NCI-H446 treated with DMSO at 0.1 percent for 48 hours (cell line): ENCODE results near the gene CSRP1.

Experiments used
- DNase-seq: peaks from one replicate; lab custom pipeline; 2025; lab: John Stamatoyannopoulos, UW

The CSRP1 gene

DNA sequence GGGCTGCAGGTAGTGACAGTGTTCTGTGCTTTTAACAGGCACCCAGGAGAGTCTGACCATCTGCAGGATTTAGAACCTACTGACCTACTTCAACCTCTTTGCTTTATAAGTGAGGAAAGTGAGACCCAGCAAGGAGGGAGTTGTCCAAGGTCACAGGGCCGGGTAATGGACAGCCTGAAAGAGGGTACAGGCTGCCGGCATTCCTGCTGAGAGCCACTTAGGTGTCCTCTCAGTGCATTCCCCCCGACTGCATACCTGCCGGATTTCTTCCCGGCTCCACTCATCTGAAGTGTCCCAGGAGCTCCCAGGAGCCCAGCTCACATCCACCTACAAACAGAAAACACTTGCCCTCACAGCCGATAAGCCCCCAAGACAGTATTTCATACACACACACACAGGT lies 51.8 kb downstream of the CSRP1 start:
- DNase-seq, result no peak

DNA sequence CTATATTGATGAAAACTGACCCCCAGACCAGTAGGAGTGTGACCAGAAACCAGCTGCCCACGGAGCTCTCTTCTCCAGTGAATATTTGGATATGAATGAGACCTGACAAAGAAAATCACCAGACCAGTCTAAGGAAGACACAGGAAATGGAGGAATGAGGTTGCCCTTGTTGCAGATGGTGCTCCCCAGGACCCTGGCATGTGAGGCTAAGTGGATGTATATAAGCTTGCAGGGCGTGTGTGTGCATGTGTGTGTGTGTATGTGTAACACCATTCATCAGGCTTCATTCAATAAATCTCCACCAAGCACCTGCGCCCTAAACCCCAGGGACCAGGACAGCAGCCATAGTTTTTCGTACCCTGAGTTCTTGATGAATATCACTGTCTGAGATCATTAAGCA lies 52.3 kb downstream of the CSRP1 start:
- DNase-seq, result no peak

DNA sequence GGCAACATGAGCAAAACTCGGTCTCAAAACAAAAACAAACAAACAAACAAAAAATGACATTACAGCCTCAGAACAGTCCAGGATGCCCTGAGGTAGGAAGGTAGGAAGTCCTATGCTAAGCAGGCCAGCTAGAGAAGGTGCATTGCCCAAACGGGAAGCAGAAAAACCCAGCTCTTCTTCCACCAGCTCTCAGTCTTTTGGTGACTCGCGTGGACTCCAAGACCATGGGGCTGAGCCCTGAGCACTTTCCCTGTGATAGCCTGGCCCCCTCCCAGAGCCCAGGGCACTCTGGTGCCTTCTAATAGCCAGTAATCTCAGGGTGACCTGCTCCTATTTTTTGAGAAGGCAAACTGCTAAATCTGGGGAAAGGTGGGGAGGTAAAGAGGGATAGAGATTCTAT lies 54.1 kb downstream of the CSRP1 start:
- no peak for DNase-seq

DNA sequence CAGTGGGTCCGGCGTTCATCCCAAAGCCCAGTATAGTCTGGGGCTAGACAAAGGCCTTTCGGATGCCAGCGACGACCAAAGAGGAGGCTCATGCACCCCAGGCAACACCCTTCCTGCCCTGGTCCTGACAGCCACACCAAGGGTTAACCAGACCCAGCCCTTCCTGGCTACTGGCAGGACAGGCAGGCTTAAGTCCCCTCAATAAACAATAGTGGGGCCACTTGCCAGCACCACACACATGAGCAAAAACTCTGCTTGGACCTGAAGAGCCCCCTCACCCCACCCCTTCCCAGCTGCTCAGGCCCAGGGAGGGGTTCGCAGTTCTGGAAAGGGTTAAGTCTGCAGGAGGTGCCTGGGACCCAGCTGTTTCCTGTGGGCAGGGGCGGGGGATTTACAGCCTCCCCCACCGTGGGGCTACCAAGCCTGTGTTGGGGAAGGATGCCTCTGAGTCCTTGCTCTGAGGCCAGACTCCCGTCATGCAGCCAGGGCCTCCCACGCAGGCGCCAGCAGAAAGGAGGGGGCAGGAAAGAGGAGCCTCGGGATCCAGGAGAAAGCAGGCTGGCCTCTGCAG lies 56.1 kb downstream of the CSRP1 start:
- DNase-seq, result no peak

DNA sequence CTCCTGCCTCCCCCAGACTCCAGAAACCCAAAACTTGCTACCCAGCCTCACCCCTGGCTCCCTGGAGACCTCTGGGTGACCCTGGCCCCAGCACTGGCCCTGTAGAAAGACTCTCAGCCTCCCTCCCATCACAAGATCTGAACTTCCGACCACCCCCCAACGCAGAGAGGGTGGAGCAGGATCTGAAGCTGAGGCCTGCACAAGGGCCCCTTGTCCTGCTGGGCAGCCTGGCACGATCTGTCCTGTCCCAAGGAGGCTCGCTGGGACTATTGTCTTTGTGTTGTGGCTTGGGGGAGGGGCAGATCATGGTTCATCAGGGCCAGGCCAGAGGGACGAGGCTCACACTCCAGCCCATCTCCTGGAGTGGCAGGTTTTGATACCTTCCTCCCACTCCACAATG lies 57.9 kb downstream of the CSRP1 start:
- no peak for DNase-seq

DNA sequence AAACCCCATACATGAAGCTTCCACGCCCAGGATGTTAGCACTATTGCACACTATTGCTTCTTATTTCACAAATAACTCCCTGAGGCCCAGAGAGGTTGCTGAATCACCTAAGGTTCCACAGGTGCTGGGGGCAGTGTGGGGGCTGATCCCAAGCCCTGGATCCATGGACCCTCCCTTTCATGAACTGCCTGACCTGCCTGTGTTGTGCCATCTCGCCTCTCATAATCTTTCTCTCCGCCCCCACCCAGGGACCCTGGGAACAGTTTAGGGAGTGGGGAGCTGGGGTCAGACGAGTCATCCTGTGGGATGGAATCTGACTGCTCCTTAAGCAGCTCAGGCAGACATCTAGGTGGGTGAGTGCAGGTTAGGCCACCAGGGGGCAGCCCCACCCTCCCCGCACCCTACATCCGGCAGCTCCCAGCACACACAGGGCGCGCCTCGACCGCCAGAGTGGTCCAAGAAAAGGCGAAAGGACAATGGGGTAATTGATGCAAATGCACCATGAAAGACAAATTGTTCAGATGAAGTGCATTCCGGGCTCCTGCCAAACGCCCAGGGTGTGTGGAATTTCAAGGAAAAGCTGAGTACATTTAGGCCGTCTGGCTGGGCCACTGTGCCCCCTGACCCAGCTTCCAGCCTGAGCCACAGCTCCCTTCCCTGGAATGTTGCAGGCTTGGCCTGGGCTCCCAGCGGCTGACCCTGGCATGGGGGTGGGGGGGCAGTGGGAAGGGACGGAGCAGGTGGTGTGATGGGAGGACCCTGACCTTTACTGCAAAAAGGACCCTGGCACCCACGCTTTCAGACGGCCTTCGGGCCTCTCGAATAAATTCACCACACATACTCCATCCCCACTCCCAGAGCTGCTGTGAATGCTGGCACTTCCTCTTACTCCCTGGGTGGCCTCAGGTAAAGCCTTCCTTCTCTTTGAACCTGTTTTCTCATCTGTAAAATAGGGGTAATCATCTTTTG lies 58.7 kb downstream of the CSRP1 start:
- no peak for DNase-seq

DNA sequence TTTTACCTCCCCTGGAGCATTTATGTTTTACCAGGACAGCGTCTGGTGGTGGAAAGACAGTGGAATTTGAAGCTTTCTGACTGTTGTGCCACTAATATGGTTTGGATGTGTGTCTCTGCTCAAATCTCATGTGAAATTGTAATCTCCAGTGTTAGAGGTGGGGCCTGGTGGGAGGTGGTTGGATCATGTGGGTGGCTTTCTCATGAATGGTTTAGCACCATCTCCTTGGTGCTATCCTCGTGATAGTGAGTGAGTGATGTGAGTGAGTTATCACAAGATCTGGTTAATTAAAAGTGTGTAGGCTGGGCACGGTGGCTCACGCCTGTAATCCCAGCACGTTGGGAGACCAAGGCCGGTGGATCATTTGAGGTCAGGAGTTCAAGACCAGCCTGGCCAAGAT lies 61.6 kb downstream of the CSRP1 start:
- DNase-seq, result no peak

DNA sequence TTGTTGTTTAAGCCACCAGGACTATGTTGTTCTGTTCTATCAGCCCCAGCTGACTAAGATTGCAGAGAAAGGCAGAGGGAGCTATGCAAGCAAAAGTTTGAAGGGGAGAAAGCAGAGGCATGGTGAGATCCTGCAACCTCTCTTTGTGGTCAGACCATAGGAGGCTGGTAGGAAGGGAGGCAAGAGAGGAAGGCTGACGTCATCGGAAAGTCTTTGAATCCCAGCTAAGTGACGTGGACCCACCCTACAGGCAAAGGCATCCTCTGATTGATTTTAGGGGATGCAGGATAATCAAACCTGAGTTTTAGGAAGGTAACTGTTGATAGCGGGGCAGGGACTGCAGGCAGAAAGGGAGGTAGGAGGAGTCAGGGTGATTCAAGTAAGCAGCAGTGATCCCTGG lies 62.1 kb downstream of the CSRP1 start:
- DNase-seq, result no peak

DNA sequence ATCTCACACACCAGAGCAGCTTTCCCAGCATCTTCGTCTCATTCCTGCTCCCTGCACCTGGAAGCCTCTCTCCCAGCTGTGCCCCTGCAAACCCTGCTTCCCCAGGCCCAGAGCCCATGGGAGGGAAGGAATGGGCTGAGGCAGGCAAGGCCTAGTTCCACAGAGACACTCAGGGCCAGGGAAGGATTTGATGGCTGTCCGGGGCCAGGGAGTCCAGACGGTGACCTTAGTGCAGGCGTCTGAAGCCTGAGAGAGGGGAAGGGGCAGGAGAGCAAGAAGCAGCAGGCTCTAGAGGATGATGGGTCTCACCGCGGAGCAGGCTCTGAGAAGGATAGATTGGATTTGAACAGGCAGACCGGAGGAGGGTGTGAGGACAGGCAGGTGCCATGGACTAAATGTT lies 63.2 kb downstream of the CSRP1 start:
- DNase-seq, result no peak

DNA sequence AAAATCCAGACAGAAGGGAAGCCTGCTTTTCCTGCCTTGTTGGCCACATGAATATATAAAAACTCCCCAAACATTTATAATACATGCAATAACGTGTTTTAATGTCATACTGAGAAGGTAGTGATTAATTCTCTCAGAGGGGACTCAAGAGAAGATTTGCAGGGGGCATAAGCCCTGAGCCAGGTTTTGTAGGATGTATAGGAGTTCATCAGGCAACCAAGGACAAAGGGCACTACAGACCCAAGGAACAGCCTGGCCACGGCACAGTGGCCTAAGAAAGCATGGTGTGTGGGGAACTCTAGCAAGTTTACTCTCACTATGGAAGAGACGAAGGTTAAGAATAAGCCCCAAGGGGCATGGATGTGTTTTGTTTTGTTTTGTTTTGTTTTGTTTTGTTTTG lies 70.0 kb downstream of the CSRP1 start:
- DNase-seq, result no peak

DNA sequence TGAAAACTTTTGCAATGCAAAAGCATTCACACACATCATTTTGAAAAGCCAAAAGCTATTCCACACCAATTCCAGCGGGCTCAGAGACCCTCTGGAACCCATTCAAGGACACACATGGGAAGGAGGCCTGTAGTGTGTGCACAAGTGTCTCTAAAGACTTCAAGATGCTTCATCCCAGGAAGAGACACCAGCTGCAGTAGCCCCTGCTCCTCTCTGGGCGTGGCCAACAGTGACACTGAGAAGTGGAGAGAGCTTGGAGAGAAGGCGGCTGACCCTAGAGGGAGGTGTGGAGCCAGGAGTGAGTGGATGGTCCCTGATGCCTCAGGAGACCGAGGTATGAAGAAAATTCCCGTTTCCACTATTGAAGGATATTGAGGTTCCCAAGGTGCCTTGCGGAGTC lies 70.5 kb downstream of the CSRP1 start:
- DNase-seq, result no peak

DNA sequence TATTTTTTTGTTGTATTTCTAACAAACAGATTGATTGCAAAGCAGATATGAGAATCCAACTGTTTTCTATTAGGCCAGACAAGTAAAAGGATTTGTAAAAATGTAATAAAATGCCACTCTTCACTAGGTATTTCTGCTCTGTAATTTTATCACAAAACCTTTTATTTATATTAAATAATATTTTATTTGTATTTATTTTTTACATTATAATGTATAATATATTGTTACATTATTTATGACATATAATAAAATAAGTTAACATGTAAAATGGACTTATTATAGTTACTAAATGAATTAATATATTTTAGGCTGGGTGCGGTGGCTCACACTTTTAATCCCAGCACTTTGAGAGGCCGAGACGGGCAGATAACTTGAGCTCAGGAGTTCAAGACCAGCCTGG lies 72.7 kb downstream of the CSRP1 start:
- no peak for DNase-seq

DNA sequence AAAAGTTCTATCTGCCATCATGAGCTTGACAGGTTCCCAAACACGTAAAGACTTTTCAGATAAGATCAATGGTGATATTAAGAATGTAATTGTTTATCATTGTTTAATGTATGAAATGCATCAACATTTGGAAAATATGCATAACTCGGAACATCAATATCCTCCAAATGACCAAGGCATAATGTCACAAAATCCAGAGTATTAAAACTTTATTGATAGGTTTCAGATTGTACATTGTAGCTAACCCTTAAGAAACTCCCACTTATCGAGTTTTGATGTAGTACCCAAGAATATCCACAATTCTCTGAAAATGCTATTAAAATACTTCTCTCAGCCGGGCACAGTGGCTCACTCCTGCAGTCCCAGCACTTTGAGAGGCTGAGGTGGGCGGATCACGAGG lies 73.3 kb downstream of the CSRP1 start:
- no peak for DNase-seq
